Activated CD4-positive, alpha-beta T cell treated with anti-CD3 and anti-CD28 coated beads, Interleukin-2, amount 50 U/mL, for 16 hours (primary cell): ENCODE data around the gene CLASP1.
A peak's percentile ranks its signal among the peaks of the same experiment; 100 is the strongest.
"Not testable (repeated sequence)": the region's sequence is repeated elsewhere in the genome, so short reads cannot be mapped to it uniquely, and the experiment has no call there.

Source experiments
- DNase-seq: peaks from one replicate; pipeline ENCODE4 v3.0.0-alpha.2; 2020

CLASP1 gene

GRCh38 chr2:121649149-121649595, at the start of gene CLASP1:
TSS of gene CLASP1 (minus strand) at chr2:121649462. CDS start at chr2:121605895, 43,567 bp downstream.
- no peak for DNase-seq

GRCh38 chr2:121698318-121698930, 49.2 kb upstream of the CLASP1 start:
- DNase-seq: peak; percentile 69

- no peak for DNase-seq
Measured at GRCh38 chr2:121697108-121697631, 47.9 kb upstream of the CLASP1 start.

- DNase-seq: no peak
Measured at GRCh38 chr2:121696410-121696930, 47.2 kb upstream of the CLASP1 start.

GRCh38 chr2:121695171-121695451, 45.8 kb upstream of the CLASP1 start:
- DNase-seq: no peak

DNA sequence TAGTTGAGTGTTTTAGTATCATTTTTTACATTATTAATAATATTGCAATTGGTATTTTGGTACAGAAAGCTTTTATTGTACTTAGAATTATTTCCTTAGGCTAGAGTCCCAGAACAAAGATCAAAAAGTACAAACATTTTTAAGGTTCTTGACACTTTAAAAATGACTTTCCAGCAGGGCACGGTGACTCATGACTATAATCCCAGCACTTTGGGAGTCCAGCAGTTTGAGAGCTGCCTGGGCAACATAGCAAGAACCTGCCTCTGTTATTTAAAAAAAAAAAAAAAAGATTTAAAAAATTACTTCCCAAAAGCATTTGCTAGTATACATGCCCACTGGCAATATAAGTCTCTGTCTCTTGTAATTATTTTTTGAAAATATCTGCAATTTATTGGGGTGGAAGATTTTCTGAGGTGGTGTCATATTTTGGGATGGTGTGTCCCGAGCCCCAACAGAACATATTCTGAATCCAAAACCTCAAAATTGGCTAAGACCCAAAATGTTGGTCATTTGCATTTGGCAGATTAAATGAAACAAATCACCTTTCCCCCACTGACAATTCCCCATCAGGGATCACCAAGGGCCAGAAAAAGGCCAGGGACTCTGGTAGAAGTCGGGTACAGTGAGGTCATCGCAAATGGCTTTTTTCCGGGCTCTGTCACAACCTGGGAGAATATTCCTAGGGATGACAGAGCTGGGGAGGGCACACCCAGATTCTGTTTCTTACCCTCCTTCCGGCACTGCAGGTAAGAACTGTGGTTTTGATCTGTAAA, 45.3 kb upstream of the CLASP1 start:
- no peak for DNase-seq

GRCh38 chr2:121690572-121690971, 41.3 kb upstream of the CLASP1 start:
- not testable (repeated sequence) for DNase-seq

- DNase-seq: no peak
Measured at GRCh38 chr2:121690095-121690494, 40.8 kb upstream of the CLASP1 start.

DNA sequence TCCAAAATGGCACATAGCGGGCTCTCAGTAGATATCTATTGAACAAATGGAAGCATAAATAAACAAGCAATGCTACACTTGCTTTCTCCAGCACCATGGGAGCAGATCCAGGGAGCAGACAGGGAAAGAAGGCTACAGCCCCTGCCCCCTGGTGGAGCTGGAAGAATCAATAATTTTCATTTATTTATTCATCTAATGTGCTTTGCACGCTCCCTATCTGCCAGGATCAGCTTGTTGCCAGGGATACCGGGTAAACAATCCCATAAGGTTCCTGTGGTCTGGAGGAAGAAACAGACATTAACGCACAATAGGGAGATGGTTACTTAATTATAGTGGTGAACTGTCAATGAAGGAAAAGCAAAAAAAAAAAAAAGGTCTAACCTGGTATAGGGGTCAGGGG, 40.1 kb upstream of the CLASP1 start:
- DNase-seq: no peak

DNA sequence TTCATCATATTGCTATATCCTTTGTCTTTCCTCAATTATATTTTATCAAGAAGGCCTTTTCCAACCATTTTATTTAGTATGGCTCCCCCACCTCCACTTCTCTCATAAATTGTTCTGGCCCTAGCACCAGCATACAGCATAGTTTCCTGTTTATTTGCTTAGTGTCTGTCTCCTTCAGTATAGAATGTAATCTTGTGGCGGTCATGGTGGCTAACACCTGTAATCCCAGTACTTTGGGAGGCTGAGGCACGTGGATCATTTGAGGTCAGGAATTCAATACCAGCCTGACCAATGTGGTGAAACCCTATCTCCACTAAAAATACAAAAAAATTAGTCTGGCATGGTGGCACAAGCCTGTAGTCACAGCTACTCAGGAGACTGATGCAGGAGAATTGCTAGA, 39.6 kb upstream of the CLASP1 start:
- peak; percentile 29 for DNase-seq

DNA sequence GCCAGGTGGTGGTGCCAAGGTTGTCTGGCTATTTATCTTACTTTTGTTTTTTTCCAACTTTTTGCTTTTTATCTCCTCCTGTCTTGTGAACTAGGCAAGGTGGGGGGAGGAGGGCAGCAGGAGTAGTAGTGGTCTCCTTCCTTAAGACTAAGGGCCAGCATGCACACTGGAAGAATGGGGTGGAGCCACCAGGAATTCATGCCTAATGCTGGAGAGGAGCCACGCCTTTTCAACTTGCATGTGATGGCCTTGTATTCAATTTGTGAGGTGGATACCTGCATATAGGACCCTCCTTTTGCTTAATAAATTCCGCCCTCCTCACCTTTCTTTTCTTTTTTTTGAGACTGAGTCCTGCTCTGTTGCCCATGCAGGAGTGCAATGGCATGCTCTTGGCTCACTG, 37.6 kb upstream of the CLASP1 start:
- no peak for DNase-seq

DNA sequence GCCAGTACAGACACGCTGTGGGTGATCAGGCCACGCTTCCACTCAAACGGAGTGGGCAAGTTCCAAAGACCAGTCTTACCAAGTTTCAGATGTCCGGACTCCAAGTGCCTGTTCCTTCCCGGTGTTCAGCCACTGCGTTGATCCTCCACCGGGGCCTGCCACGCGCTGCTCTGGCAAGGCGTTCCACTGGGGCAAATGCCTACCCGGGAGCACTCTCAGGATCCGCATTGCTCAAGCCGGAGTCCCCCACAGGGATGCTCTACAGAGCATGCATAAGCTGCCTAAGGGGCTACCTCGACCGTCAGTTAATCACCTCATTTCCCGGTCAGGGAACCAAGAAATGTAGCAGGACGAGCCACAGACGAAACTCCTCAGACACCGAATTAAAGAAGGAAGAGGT, 37.0 kb upstream of the CLASP1 start:
- DNase-seq: no peak

- no peak for DNase-seq
Measured at GRCh38 chr2:121682396-121683298, 33.4 kb upstream of the CLASP1 start.

DNA sequence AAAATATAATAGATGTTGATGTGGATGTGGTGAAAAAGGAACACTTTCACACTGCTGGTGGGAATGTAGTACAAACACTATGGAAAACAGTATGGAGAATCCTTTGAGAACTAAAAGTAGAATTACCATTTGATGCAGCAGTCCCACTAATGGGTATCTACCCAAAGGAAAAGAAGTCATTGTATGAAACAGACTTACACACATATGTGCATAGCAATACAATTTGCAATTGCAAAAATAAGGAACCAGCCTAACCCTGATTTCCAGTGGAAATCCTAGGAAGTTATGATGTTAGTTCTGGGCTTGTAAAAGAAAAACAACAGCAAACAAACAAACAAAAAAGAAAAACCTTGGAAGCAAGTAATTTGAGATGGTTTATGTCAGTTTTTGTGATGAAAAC, 28.6 kb upstream of the CLASP1 start:
- DNase-seq: no peak

GRCh38 chr2:121671621-121672020, 22.4 kb upstream of the CLASP1 start:
- DNase-seq: not testable (repeated sequence)

- DNase-seq: no peak
Measured at GRCh38 chr2:121670181-121670580, 20.9 kb upstream of the CLASP1 start.

DNA sequence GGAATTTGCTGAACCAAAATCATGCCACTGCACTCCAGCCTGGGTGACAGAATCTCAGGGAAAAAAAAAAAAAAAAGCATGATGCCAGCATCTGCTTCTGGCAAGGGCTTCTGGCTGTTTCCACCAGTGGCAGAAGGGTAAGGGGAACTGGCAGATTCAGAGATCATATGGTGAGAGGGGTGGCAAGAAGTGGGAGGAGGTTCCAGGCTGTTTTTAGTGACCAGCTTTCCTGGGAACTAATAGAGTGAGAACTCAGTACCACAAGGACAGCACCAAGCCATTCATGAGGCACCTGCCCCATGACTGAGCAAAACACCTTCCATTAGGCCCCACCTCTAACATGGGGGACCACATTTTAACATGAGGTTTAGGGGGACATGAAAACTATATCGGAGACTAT, 18.4 kb upstream of the CLASP1 start:
- DNase-seq: no peak

- DNase-seq: no peak
Measured at GRCh38 chr2:121666042-121666441, 16.8 kb upstream of the CLASP1 start.

- DNase-seq: no peak
Measured at GRCh38 chr2:121665504-121665903, 16.2 kb upstream of the CLASP1 start.

DNA sequence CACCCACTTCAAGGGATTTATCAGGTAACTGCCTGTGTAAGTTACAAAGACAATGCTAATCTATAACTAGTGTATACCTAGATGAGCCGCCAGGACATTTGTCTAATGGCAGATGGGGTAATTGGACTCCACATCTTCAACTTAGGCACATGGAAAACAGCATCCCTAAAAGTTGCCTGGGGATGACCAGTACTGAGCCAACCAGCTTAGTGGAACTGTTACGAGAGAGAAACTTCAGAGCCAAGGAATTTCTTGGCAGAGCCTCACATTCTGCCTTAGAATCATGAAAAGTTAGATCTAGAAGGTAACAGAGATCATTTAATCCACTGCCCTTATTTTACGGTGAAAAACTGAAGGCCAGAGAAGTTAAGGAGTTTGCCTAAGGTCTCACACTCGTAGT, 15.5 kb upstream of the CLASP1 start:
- DNase-seq: no peak

DNA sequence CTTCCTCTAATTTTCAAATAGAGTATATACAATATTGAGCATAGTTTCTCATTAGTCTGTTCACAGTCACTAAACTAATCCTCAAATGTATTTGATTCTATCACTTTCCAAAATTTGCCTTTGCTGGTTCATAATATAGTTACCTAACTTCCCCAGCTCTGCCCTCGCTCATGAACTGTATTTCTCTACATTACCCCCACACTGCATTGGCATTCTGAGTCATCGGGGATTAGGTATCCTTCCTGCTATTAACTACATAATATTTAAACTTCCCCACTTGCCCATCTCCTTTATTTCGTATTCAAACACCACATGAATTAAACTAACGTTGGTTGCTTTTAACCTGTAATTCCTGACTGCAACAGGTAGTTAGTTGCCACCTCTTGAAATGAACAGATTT, 14.8 kb upstream of the CLASP1 start:
- DNase-seq: no peak

- no peak for DNase-seq
Measured at GRCh38 chr2:121663434-121663833, 14.2 kb upstream of the CLASP1 start.

- DNase-seq: no peak
Measured at GRCh38 chr2:121662656-121663055, 13.4 kb upstream of the CLASP1 start.
